Activated CD4-positive, alpha-beta T cell treated with anti-CD3 and anti-CD28 coated beads for 36 hours (primary cell): ENCODE results near the gene LY6G6D. TPM values are rescaled to one million over a fixed set of nuclear protein-coding genes. Genes with fewer than 3 reads are reported as not detected.
"Not testable (repeated sequence)": the region's sequence is repeated elsewhere in the genome, so short reads cannot be mapped to it uniquely, and the experiment has no call there.

Experiments
- ATAC-seq: fragments of 200-7000 bp; cut with Tn5 transposase; one replicate; pipeline ENCODE4 v1.10.0; 2021; ENCODE audit warnings: mild to moderate bottlenecking, moderate library complexity
- CTCF ChIA-PET: fragments of 350-600 bp; sonication (Branson Sonifier 250); formaldehyde crosslinking; loops from one replicate; lab custom pipeline; 2021; ENCODE audit warnings: antibody characterized with exemption; lab: Charles Lee
- POLR2A ChIA-PET: fragments of 350-600 bp; sonication (Branson Sonifier 250); formaldehyde crosslinking; loops from one replicate; lab custom pipeline; 2021; ENCODE audit warnings: antibody characterized with exemption, inconsistent platforms; lab: Charles Lee
- DNase-seq: peaks from one replicate; pipeline ENCODE4 v3.0.0-alpha.2; 2020
- H3K27ac Mint-ChIP-seq: one replicate; pipeline ENCODE4 v1.8.0; 2021; ENCODE audit warnings: mixed read lengths
- H3K27me3 Mint-ChIP-seq: one replicate; pipeline ENCODE4 v1.8.0; 2021; ENCODE audit warnings: mixed read lengths
- H3K36me3 Mint-ChIP-seq: one replicate; pipeline ENCODE4 v1.8.0; 2021; ENCODE audit warnings: low read depth, mixed read lengths
- H3K4me1 Mint-ChIP-seq: one replicate; pipeline ENCODE4 v1.8.0; 2021; ENCODE audit warnings: mixed read lengths
- H3K4me3 Mint-ChIP-seq: one replicate; pipeline ENCODE4 v1.8.0; 2021; ENCODE audit warnings: mild to moderate bottlenecking, moderate library complexity, mixed read lengths
- H3K9me3 Mint-ChIP-seq: one replicate; pipeline ENCODE4 v1.8.0; 2021; ENCODE audit warnings: low read depth, mixed read lengths
- intact Hi-C, 2 experiments: fragments of 100-400 bp; cut with DNase I in 1 of 2; cut with micrococcal nuclease in 1 of 2; formaldehyde crosslinking; loops; one replicate each; pipeline versions ENCODE4 v1.14.2 to v1.15.1; 2022 to 2024; cut with DNase I, micrococcal nuclease
- total RNA-seq, 2 experiments: library from RNA; stranded (reverse); gene quantifications; one replicate each; pipeline ENCODE4 v1.2.3, GENCODE V29; 2021

Gene LY6G6D
- total RNA-seq, 2 experiments from 2014 or later = not detected

GRCh38 chr6:31707701-31708100, 7.4 kb upstream of the LY6G6D start:
- ChIA-PET CTCF (interaction anchor here (0.7 kb wide), 1 partner anchor 114 kb away, joined by 5 read pairs; no protein-coding TSS in a partner anchor), POLR2A (no interaction called here)
- H3K27me3 Mint-ChIP-seq = no peaks in the 10 kb centered on the region
- peaks cover 11% of the 10 kb centered on the region for H3K4me1 Mint-ChIP-seq
- intact Hi-C loops = no loop called here
- DNase-seq = no peak
- H3K9me3 Mint-ChIP-seq = no peaks in the 10 kb centered on the region
- H3K27ac Mint-ChIP-seq = no peak overlapping the region
- no peak for ATAC-seq
- H3K36me3 Mint-ChIP-seq = peaks cover 1% of the 10 kb centered on the region
- H3K4me3 Mint-ChIP-seq = no peak overlapping the region

- Mint-ChIP-seq H3K27ac (no peak overlapping the region), H3K36me3 (no peaks in the 10 kb centered on the region), H3K4me3 (no peak overlapping the region), H3K4me1 (peaks cover 11% of the 10 kb centered on the region), H3K27me3 (no peaks in the 10 kb centered on the region), H3K9me3 (no peaks in the 10 kb centered on the region)
- ChIA-PET POLR2A (no interaction called here), CTCF (no interaction called here)
- no peak for ATAC-seq
- intact Hi-C loops = no loop called here
- DNase-seq = no peak
Observed at GRCh38 chr6:31708224-31708623, 6.9 kb upstream of the LY6G6D start.

DNA sequence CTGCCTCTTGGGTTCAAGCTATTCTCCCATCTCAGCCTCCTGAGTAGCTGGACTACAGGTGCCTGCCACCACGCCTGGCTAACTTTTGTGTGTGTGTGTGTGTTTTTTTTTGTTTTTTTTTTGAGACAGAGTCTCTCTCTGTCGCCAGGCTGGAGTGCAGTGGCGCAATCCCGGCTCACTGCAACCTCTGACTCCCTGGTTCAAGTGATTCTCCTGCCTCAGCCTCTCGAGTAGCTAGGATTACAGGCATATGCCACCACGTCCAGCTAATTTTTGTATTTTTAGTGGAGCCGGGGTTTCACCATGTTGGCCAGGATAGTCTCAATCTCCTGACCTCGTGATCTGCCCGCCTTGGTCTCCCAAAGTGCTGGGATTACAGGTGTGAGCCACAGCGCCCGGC, 6.0 kb upstream of the LY6G6D start:
- ATAC-seq, H3K4me1 Mint-ChIP-seq, POLR2A ChIA-PET, DNase-seq, H3K27ac Mint-ChIP-seq, H3K4me3 Mint-ChIP-seq, H3K36me3 Mint-ChIP-seq, intact Hi-C loops, CTCF ChIA-PET, H3K27me3 Mint-ChIP-seq, H3K9me3 Mint-ChIP-seq: not testable (repeated sequence)

DNA sequence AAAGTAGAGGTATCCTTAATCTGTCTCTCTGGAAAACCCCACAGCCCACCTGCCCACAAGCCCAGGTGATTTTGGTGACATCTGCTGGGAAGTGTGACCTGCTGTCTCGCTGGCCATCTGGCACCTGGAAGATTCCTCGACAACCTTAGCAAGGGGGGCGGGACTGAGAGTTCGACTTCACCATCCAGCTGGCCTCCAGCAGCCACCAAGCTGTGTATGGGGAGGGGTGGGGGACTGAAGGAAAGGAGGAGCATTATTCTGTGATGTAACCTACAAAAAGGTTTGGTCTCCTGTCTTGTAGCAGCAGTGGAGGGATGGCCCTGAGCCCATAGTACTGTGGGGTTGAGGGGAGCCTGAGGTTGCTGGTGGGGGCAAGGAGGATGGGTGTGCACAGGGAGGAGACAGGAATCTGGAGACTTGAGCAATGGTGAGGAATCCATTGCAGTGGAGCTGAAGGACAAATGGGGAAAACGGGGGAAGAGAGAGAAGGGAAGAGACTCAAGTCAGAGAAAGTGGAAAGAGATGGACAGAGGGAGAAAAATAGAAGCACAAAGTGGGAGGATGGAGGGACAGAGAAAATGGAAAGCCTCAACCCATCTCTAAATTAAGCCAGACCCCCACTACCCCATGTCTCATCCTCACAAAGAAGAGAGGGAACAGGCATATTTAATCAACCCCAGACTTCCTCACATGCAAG, 4.5 kb upstream of the LY6G6D start:
- ATAC-seq (no peak), DNase-seq (no peak)
- POLR2A ChIA-PET = interaction anchor here (0.6 kb wide), 2 partner anchors 28 to 446 kb away, joined by 3 read pairs; no protein-coding TSS in a partner anchor
- H3K36me3 Mint-ChIP-seq = no peaks in the 10 kb centered on the region
- H3K9me3 Mint-ChIP-seq = no peaks in the 10 kb centered on the region
- H3K4me1 Mint-ChIP-seq = peaks cover 8% of the 10 kb centered on the region
- H3K27ac Mint-ChIP-seq = no peak overlapping the region
- CTCF ChIA-PET = interaction anchor here (0.6 to 1.3 kb wide), 5 partner anchors 11 to 140 kb away, joined by 3 to 4 read pairs (median 3); partner anchors contain the start of gene LY6G6C
- H3K4me3 Mint-ChIP-seq = no peak overlapping the region
- no peaks in the 10 kb centered on the region for H3K27me3 Mint-ChIP-seq
- intact Hi-C loops = no loop called here

DNA sequence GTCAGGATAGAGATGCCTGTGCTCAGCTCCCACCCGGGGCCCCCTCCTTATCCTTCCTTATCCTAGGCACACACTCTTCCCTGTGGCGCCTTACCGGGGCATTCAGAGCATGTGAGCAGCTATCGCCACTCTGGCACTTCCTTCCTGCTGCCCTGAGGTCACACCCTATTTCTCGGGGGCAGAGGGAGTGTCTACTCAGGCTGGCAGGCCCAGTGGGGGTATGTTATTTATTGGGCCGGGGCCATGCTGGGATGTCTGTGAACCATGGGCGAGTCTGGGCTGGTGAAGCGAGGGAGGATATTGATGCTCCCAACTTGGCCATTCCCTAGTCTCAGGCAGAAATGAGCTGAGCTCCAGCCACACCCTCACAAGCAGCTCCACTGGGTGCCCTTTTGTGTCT, 3.9 kb upstream of the LY6G6D start:
- POLR2A ChIA-PET = interaction anchor here (0.6 kb wide), 2 partner anchors 27 to 446 kb away, joined by 3 read pairs; no protein-coding TSS in a partner anchor
- no peaks in the 10 kb centered on the region for H3K9me3 Mint-ChIP-seq

GRCh38 chr6:31712296-31712695, 2.9 kb upstream of the LY6G6D start:
- Mint-ChIP-seq H3K27ac (no peak overlapping the region), H3K4me3 (no peak overlapping the region), H3K36me3 (no peaks in the 10 kb centered on the region), H3K27me3 (no peaks in the 10 kb centered on the region), H3K9me3 (no peaks in the 10 kb centered on the region), H3K4me1 (peaks cover 8% of the 10 kb centered on the region)
- DNase-seq (peak; percentile 36), ATAC-seq (peak; percentile 53)
- POLR2A ChIA-PET = no interaction called here
- CTCF ChIA-PET = interaction anchor here (0.6 kb wide), 2 partner anchors 162 to 220 kb away, joined by 3 read pairs; no protein-coding TSS in a partner anchor
- intact Hi-C loops = no loop called here

More for the DNA sequence above, 3.9 kb upstream of the LY6G6D start:
- H3K27me3 Mint-ChIP-seq = no peaks in the 10 kb centered on the region
- peaks cover 8% of the 10 kb centered on the region for H3K4me1 Mint-ChIP-seq
- no peak overlapping the region for H3K4me3 Mint-ChIP-seq
- DNase-seq (no peak), ATAC-seq (no peak)
- CTCF ChIA-PET = interaction anchor here (0.6 to 1.3 kb wide), 6 partner anchors 8 to 141 kb away, joined by 3 to 4 read pairs (median 3); partner anchors contain the start of genes ABHD16A and LY6G6C
- intact Hi-C loops = no loop called here
- H3K36me3 Mint-ChIP-seq = no peaks in the 10 kb centered on the region
- H3K27ac Mint-ChIP-seq = no peak overlapping the region

GRCh38 chr6:31713465-31713864, 1.7 kb upstream of the LY6G6D start:
- Mint-ChIP-seq H3K27ac (no peak overlapping the region), H3K4me3 (no peak overlapping the region), H3K27me3 (no peaks in the 10 kb centered on the region), H3K9me3 (no peaks in the 10 kb centered on the region), H3K36me3 (no peaks in the 10 kb centered on the region), H3K4me1 (peaks cover 8% of the 10 kb centered on the region)
- POLR2A ChIA-PET = no interaction called here
- DNase-seq = no peak
- no peak for ATAC-seq
- intact Hi-C loops = no loop called here
- CTCF ChIA-PET = no interaction called here

- Mint-ChIP-seq H3K9me3 (no peaks in the 10 kb centered on the region), H3K4me3 (no peak overlapping the region), H3K36me3 (no peaks in the 10 kb centered on the region), H3K4me1 (peaks cover 8% of the 10 kb centered on the region), H3K27me3 (no peaks in the 10 kb centered on the region), H3K27ac (no peak overlapping the region)
- CTCF ChIA-PET = interaction anchor here (0.6 to 1.3 kb wide), 5 partner anchors 8 to 238 kb away, joined by 3 to 4 read pairs (median 3); partner anchors contain the start of genes LY6G5C and LY6G6F
- intact Hi-C loops = no loop called here
- POLR2A ChIA-PET = interaction anchor here (0.6 kb wide), 1 partner anchor 809 kb away, joined by 3 read pairs; no protein-coding TSS in a partner anchor
- DNase-seq = no peak
- ATAC-seq = no peak
Observed at GRCh38 chr6:31713991-31714684, 1.0 kb upstream of the LY6G6D start.

DNA sequence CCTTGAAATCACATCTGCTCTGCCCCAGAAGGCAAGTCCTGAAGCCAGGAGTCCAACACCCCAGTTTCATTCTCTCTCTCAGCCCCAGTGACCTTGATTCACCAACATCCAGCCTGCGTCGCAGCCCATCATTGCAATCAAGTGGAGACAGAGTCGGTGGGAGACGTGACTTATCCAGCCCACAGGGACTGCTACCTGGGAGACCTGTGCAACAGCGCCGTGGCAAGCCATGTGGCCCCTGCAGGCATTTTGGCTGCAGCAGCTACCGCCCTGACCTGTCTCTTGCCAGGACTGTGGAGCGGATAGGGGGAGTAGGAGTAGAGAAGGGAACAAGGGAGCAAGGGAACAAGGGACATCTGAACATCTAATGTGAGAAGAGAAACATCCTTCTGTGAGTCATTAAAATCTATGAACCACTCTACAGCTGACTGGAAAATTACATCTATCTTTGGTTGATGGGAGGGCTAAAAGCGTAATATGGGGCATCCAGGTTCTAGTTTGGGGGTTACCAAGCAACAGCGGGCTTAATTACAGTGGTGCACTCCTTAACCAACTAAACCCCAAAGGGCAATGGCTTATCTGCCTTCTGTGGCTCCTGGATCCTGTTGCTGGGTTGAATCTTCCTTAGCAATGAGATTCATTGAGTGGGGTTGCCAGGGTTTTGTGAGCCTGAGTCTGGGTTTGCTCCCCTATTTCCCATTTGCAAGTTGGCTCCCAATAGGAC, 2.5 kb downstream of the LY6G6D start:
- ChIA-PET POLR2A (no interaction called here), CTCF (no interaction called here)
- Mint-ChIP-seq H3K4me1 (no peaks in the 10 kb centered on the region), H3K27me3 (no peaks in the 10 kb centered on the region), H3K9me3 (no peaks in the 10 kb centered on the region), H3K27ac (no peak overlapping the region), H3K36me3 (no peaks in the 10 kb centered on the region), H3K4me3 (no peak overlapping the region)
- ATAC-seq (no peak), DNase-seq (no peak)
- intact Hi-C loops = no loop called here

GRCh38 chr6:31718265-31718664, 3.1 kb downstream of the LY6G6D start:
- DNase-seq = no peak
- no peak overlapping the region for H3K4me3 Mint-ChIP-seq
- ATAC-seq = no peak
- ChIA-PET CTCF (no interaction called here), POLR2A (no interaction called here)
- intact Hi-C loops = no loop called here
- no peaks in the 10 kb centered on the region for H3K36me3 Mint-ChIP-seq
- H3K4me1 Mint-ChIP-seq = no peaks in the 10 kb centered on the region
- H3K9me3 Mint-ChIP-seq = no peaks in the 10 kb centered on the region
- H3K27ac Mint-ChIP-seq = no peak overlapping the region
- H3K27me3 Mint-ChIP-seq = no peaks in the 10 kb centered on the region

DNA sequence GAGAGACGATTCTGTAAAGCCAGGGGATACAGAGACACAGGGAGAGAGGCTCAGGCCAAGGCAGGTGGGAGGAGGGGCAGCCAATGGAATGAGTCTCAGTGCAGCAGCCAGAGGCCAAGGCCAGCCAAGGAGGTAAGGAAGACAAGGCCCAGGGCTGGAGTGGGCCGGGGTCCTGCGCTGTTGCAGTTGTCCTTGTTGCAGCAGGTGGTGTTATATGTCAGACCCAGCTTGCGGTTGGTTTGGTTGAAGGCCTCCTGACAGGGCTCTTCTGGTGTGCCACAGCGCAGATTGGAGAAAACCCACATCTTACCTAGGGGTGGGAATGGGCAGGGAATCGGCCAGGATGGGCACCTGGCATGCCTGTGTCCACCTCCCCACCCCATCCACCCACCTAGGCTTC, 3.9 kb downstream of the LY6G6D start:
- POLR2A ChIA-PET = no interaction called here
- no peaks in the 10 kb centered on the region for H3K36me3 Mint-ChIP-seq

More for the DNA sequence above, 3.9 kb downstream of the LY6G6D start:
- no peaks in the 10 kb centered on the region for H3K4me1 Mint-ChIP-seq
- H3K27me3 Mint-ChIP-seq = no peaks in the 10 kb centered on the region
- no peak for DNase-seq
- intact Hi-C loops = no loop called here
- CTCF ChIA-PET = no interaction called here
- no peak overlapping the region for H3K27ac Mint-ChIP-seq
- H3K9me3 Mint-ChIP-seq = no peaks in the 10 kb centered on the region
- ATAC-seq = no peak
- H3K4me3 Mint-ChIP-seq = no peak overlapping the region
